HG03558 (cell line): ENCODE measurements around the gene ZNF678.
"Not testable (repeated sequence)": the region's sequence is repeated elsewhere in the genome, so short reads cannot be mapped to it uniquely, and the experiment has no call there.

Source experiments
- ATAC-seq: cut with Tn5 transposase; IDR thresholded peaks from one replicate; pipeline ENCODE4 v1.9.1; 2021; ENCODE audit warnings: moderate number of reproducible peaks; ENCODE audit not compliant: unreplicated experiment; ENCODE audit errors: extremely low read depth

Gene ZNF678

DNA sequence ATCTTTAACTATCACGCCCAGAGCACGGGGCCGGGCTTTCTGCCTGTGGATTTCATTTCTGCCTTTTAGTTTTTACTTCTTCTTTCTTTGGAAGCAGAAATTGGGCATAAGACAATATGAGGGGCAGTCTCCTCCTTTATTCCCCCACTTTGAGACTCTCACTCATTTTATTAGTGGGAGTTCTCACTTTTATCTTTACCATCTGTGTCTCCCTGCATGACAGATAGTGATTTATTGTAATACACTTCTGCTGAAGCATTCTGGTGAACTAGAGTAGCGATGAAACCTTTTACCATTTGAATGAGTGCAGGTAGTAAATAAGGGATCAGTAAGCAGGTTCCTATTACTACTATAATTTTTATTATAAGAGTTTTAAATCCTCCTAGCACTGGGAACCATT is 26.4 kb downstream of the ZNF678 start:
- ATAC-seq = not testable (repeated sequence)

DNA sequence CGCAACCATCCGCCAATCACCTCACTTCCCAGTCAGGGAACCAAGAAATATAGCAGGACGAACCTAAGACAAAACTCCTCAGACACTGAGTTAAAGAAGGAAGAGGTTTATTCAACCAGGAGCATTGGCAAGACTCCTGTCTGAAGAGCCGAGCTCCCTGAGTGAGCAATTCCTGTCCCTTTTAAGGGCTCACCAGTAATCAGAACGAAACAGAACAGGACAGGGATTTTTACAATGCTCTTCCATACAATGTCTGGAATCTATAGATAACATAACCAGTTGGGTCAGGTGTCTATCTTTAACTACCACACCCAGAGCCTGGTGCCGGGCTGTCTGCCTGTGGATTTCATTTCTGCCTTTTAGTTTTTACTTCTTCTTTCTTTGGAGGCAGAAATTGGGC is 32.9 kb downstream of the ZNF678 start:
- ATAC-seq = not testable (repeated sequence)

DNA sequence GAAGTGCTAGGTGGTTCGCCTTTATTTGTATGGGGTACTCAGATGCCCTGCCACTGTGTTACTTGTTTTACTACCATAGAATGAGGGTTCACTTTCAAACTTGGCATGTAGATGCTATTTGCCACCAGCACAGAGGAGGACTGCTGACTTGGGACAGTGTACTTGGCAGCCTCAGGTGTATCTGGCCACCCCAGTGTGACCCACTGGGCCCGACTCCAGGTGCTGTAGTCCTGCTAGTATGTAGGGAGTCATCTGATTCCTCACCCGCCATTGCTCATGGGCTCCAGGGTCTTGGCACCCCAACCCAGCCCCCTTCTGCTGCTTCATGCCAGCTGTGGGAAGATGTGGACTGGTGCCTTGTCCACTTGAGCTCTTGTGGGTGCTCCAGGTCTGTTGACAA is 40.0 kb downstream of the ZNF678 start:
- no peak for ATAC-seq

DNA sequence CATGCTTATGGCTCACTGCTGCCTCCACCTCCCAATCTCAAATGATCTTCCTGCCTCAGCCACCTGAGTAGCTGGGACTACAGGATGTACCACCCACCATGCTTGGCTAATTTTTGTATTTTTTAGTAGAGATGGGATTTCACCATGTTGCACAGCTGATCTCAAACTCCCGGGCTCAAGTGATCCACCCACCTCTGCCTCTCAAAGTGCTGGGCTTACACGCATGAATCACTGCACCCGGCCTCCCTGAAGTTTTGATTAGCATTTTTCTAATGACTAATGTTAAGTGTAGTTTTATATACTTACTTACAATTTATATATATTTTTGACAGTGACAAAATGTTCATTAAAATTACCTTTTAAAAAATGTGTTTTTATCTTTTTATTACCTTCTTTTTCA is 41.1 kb downstream of the ZNF678 start:
- ATAC-seq = no peak

DNA sequence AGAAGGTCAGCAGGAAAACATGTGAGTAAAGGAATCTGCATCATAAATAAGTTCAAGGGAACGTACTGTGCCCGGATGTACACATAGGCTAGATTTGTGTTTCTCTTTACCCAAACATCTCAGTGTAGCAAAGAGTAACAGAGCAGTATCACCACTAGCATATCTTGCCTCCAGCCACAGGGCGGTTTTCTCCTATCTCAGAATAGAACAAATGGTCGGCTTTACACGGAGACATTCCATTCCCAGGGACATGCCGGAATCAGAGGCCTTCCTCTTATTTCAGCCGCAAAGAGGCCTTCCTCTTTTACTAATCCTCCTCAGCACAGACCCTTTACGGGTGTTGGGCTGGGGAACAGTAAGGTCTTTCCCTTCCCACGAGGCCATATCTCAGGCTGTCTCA is 42.9 kb downstream of the ZNF678 start:
- not testable (repeated sequence) for ATAC-seq

DNA sequence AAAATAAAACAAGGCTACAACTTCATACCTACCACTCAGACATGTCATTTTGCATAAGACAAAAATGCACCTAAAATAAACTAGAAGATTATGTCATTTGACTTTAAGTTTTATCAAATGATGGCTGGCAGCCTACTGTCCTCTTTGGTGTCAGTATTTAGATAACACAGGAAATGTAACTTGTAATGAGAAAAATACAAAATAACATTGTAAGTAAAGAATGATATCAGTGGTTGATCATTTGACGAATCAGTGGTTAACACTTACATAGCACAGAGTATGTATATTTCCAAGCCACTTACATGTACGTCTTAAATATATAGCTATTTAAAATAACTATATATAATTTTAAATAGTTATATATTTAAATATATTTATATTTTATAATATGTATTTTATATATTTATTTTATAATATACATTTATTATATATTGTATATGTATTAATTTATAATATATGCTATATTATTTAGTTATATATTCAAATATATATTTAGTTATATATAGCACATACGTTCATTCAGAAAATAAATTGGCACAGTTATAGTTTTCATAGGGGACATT is 44.1 kb downstream of the ZNF678 start:
- no peak for ATAC-seq

DNA sequence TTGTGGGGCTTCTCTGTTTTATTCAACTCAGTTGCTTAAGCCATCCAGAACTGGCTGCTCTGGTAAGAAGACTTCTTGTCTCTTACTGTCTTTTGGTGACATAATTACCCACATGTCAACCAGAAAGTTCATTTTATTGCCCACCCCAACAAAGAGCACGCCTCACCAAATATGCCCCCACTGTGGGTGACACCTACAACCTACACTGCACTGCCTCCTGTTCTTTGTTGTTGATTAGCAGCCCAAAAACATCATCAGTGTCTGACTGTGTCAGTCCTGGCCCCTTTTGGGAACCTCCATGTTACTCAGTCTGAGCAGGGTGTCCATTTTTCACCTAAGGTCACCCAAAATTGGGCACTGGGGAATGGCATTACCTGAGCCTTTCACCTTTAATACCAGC is 49.3 kb downstream of the ZNF678 start:
- no peak for ATAC-seq

DNA sequence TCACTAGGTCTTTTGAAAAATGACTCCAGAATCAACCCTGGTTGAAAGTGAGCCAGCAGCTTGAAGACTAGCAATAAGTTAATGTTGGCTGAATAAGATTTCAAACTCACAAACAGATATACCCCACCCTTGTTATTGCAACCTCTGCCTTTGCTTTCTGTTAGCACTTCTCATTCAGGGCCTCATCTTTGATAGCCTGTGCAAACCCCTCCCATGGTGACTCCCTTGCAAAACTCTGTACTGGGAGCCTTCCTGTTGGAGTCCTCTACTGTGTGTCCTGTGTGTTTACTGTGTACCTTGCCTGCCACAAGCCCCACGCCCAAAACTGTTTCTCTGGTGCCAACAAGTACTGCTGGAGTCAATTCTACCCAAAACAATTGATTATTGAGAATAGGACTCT is 50.2 kb downstream of the ZNF678 start:
- ATAC-seq = no peak

DNA sequence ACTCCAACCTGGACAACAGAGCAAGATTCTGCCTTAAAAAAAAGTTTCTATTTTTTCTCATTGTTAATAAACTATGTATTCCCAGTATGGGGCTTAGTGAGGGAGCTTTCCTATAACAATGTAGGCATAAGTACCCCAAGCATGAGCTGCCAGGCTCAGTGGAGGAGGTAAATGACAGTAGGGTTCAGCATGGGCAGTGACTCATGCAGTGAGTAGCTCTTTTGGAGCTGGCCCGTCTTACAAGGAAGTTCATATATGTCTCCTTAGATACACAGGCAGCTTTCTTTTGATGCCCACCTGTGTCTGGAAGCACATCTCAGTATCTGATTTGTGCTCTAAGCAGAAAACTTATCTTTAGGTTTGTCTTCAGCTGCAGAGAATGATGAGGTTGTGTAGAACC is 57.9 kb downstream of the ZNF678 start:
- no peak for ATAC-seq

DNA sequence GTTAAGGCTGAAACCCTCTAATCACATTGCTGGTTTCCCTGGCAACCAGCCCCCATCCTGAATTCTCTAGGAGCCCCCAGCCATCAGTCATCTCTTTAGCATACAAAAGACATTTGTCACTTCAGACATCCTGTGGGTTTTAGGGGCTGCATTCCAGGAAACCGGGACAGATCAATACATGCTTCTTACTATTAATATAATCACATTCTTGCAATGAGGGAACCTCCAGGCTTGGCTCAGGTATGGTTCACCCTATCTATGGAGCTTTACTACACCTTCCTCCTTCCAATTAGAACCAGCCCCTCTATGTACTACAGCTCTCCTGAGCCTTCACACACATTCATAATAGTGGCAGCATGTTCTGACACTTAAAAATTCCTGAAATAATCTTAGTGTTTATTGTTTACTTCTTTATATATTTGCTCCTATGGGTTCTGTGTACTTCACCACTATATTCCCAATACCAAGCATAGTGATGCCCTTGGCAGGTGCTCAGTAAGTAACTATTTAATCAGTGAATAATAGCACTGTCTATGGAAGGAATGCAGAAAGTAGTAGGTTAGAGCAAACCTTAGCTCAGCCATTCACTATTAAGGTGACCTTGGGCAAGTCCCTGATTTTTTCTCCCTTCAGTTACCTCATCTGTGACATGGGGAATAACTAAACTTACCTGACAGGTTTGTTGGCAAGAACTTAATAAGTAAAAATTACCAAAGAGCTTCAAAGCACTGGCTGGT is 59.6 kb downstream of the ZNF678 start:
- ATAC-seq = no peak

DNA sequence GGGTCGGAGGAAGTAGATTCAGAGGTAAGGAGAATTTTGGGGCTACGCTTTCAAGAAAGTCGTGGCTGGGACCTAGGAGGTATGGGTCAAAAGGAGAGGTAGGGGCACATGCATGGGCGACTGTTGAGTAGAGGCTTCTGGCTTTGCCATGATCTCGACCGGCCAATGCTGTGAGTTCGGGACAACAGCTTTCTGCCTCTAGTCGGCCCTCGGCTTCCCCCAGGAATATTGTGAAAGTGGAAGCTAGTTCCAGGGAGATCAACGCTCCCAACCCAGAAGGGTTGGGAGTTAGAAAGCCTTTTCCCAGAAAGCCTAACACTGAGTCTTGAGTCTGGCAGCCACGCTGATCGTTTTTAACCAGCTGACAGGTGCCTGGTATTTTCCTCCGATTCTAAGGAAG is 69.0 kb downstream of the ZNF678 start:
- ATAC-seq = no peak

DNA sequence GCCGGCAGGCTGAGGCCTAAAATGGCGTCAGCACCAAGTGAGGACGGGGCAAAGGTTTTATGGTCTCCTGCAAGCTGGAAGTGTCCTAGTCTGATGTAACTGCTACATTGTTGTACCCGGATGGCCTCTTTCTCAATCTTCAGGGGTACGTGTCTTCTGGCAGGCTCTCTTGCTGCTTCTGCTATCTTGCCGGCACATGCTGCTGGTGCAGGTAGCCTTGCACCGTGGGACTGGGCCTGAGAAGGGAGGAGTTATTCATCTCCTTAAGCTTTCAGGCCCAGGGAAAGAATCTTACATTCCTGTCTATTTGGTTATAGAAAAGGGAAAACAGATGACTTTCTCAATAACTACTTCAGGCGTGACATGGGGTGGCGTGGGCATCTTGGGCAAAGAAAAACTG is 72.2 kb downstream of the ZNF678 start:
- no peak for ATAC-seq

DNA sequence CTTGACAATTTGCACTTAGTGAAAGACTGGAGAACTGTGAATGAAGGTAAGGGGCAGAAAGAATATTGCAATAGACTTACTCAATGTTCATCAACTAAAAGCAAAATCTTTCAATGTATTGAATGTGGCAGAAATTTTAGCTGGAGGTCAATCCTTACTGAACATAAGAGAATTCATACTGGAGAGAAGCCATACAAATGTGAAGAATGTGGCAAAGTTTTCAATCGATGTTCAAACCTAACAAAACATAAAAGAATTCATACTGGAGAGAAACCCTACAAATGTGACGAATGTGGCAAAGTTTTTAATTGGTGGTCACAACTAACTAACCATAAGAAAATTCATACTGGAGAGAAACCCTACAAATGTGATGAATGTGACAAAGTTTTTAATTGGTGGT is 91.1 kb downstream of the ZNF678 start:
- ATAC-seq = no peak

DNA sequence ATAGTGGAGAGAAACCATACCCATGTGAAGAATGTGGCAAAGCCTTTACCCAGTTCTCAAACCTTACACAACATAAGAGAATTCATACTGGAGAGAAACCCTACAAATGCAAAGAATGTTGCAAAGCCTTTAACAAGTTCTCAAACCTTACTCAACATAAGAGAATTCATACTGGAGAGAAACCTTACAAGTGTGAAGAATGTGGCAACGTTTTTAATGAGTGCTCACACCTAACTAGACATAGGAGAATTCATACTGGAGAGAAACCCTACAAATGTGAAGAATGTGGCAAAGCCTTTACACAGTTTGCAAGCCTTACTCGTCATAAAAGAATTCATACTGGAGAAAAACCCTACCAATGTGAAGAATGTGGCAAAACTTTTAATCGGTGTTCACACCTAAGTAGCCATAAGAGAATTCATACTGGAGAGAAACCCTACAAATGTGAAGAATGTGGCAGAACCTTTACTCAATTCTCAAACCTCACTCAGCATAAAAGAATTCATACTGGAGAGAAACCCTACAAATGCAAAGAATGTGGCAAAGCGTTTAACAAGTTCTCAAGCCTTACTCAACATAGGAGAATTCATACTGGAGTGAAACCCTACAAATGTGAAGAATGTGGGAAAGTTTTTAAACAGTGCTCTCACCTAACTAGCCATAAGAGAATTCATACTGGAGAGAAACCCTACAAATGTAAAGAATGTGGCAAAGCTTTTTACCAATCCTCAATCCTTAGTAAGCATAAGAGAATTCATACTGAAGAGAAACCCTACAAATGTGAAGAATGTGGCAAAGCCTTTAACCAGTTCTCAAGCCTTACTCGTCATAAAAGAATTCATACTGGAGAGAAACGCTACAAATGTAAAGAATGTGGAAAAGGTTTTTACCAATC is 91.7 kb downstream of the ZNF678 start:
- no peak for ATAC-seq

DNA sequence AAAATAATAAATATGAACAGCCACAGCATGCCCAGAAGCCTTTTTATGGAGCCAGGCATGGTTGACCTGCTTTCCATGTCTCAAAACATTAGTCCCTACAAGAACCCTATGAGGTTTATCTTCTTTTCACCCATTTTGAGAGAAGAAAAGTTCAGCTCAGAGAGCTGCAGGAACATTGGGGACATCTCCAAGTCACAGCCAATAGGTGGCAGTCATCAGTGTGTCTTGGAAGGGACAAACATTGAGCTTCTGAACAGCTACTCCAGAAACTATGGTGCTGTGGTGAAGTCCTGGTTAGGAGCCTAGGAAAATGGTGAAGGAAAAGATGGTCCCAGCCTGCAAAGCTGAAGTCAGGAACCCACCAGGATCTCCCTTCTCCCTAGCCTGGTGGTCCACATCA is 98.1 kb downstream of the ZNF678 start:
- ATAC-seq = no peak

DNA sequence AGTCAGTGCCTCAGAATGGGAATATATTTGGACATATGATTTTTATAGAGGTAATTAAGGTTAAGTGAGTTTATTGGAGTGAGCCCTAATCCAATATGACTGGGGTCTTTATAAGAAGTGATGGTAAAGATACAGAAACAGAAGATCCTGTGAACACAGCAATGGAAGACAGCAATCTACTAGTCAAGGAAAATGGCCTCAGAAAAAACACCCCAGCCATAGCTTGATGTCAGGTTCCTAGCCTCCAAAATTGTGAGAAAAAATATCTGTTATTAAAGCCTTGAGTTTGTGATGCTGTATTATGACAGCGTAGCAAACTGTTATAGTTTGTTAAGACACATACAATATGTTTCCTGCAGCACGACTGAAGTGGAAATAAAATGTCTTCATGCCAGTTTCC is 99.6 kb downstream of the ZNF678 start:
- no peak for ATAC-seq

DNA sequence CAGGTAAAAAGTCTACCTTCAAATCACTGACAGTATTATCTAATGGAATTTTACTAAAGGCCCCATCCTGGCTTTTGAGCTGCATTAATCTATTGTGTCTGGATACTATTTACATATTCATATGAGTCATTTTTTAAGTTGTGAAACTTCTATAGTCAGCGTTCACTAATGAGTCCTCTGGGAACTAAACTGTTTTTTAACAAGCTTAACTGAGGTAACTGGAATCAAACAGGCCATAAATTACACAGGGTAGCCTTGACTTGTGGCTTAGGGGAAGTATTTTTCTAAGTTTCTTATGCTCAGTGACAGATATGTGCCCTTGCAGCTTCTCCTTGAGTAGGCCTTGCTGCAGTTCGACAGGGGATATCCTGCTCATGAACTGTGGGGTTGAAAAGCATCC is 102.9 kb downstream of the ZNF678 start:
- ATAC-seq = no peak

DNA sequence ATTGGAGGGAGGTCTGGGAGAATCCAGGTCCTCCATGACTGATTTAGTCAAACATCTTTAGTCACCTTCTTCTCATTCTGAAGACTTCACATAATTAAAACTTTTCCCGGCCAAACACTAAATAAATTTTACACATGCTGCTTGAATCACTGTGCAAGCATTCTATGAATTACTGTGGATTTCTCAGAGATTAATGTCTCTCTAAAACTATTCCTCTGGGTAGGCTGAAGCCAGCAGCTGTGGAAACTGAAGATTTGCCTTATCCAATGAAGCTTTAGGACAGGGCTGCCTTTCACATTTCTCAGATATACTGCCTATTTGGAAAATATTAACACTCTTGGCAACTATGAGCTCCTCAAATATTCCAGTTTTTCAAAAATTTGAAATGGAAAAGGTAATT is 110.1 kb downstream of the ZNF678 start:
- ATAC-seq = no peak

DNA sequence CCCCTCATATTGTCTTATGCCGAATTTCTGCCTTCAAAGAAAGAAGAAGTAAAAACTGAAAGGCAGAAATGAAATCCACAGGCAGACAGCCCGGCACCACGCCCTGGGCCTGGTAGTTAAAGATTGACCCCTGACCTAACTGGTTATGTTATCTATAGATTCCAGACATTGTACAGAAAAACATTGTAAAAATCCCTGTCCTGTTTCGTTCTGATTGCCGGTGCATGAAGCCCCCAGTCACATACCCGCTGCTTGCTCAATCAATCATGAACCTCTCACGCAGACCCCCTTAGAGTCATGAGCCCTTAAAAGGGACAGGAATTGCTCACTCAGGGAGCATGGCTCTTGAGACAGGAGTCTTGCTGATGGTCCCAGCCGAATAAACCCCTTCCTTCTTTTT is 122.5 kb downstream of the ZNF678 start:
- ATAC-seq = no peak

DNA sequence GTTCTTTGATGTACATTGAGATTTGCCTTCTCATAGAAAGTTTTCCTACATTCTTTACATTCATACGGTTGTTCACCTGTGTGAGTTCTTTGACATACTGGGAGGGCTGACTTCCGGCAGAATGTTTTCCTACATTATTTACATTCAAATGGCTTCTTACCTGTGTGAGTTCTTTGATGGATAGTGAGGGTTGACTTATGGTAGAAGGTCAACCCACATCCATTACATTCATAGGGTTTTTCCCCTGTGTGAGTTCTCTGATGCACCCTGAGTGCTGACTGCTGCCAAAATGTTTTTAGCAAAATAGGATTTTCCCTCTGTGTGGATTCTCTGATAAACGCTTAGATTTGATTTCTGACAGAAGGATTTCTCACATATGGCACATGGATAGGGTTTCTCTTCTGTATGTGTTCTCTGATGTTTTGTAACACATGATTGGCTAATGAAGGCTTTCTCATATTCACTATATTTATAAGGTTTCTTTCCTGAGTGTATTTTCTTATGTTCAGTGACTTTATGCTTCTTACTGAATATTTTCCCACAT is 134.0 kb downstream of the ZNF678 start:
- ATAC-seq = no peak

DNA sequence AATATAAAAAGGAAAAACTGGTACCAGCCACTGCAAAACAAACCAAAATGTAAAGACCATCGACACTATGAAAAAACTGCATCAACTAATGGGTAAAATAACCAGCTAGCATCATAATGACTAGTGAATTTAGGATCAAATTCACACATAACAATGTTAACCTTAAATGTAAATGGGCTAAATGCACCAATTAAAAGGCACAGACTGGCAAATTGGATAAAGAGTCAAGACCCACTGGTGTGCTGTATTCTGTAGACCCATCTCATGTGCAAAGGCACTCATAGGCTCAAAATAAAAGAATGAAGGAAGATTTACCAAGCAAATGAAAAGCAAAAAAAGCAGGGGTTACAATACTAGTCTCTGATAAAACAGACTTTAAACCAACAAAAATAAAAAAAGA is 138.3 kb downstream of the ZNF678 start:
- not testable (repeated sequence) for ATAC-seq
